Measurements from ENCODE around the gene SGMS1.

DNA sequence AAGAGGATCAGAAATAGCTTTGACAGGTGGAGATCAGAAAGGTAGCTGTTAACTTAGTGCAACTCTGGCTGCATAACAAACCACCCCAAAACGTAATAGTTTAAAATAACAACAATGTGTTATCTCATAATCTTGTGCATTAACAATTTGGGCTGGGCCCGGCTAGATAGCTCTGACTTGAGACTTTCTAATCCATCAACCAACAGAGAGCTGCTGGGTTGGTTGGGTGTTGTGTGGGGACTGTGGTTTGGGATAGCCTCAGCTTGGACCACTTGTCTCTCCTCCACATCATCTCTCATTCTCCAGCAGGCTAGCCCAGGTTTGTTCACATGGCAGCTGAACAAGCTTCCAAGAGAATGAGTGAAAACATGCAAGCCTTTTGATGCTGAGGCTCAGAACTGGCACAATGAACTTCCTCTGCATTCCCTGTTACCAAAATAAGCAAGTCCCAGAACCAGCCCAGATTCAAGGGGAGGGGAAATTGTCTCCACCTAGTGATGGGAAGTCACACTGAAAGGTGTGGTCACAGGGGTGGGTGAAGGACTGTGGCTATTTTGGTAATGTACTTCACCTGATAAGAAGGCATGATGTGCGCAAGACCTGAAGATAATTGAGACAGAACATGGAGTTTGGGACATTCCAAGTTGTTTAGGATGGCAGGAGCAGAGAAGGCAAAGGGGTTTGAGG is 352.0 kb downstream of the SGMS1 start:
- TF ChIP-seq EZH2 (IDR thresholded peaks at IDR 0.05; ENCODE audit: borderline replicate concordance, low read length) (no peak), CTCF (IDR thresholded peaks at IDR 0.05; ENCODE audit: low read length) (no peak)

Measured in OCI-LY1 (cell line).